HCT116 (cell line): ENCODE results near the gene ARRDC4. TPM values are rescaled to one million over a fixed set of nuclear protein-coding genes. Genes with fewer than 3 reads are reported as not detected.

Experiments
- ATAC-seq: fragments of 200-7000 bp; cut with Tn5 transposase; 2 replicates; pipeline ENCODE4 v1.9.1; 2020; ENCODE audit warnings: mild to moderate bottlenecking, moderate library complexity
- BruUV-seq: library from RNA; stranded (reverse); fragments of 400-500 nt; replicated peaks from 2 replicates; lab custom pipeline; 2021; lab: Mats Ljungman, UMichigan
- CTCF ChIA-PET: fragments of 300-600 bp; sonication (Branson Sonifier 250); formaldehyde crosslinking; loops from one replicate; lab custom pipeline; 2021; ENCODE audit warnings: antibody characterized with exemption; lab: Charles Lee
- POLR2A ChIA-PET: fragments of 300-600, 350-600 bp; sonication (Branson Sonifier 250); formaldehyde crosslinking; loops from one replicate; lab custom pipeline; 2021; ENCODE audit warnings: antibody characterized with exemption; lab: Charles Lee
- RAD21 ChIA-PET, 2 experiments: fragments of 300-600 bp; sonication (Branson Sonifier 250); formaldehyde crosslinking; loops; one replicate each; lab custom pipeline; 2023; ENCODE audit warnings: low total read pairs in 2 of 2; ENCODE audit not compliant: uncharacterized antibody in 2 of 2, unreplicated experiment in 2 of 2, low non-redundant PET in 1 of 2; lab: Charles Lee
- DNase-seq: peaks from one replicate; pipeline ENCODE4 v3.0.0-alpha.2; 2010; ENCODE audit warnings: low read depth, low spot score
- H2AFZ ChIP-seq: fragments of 200-600 bp; shearing (Covaris generic), sonication (generic); 2 replicates; pipeline ENCODE4 v1.6.1; 2017; ENCODE audit warnings: low read depth, mixed run types, mixed read lengths, antibody characterized with exemption, low read length; ENCODE audit not compliant: poor library complexity, severe bottlenecking
- H3K27ac ChIP-seq: 2 replicates; pipeline ENCODE4 v1.5.1; 2012; ENCODE audit warnings: low read depth, low read length
- H3K27me3 ChIP-seq: fragments of 200-600 bp; sonication (generic); 2 replicates; pipeline ENCODE4 v1.6.1; 2016; ENCODE audit warnings: mixed run types, low read length, mixed read lengths; ENCODE audit not compliant: insufficient read depth
- H3K36me3 ChIP-seq, 2 experiments: fragments of 200-500 bp in 1 of 2; fragments of 200-600 bp in 1 of 2; sonication (Bioruptor generic) in 1 of 2; sonication (generic) in 1 of 2; 2 replicates each; pipeline versions ENCODE4 v1.5.1 to v1.6.1; 2014 to 2016; ENCODE audit warnings: low read length in 2 of 2, inconsistent platforms in 1 of 2, mixed read lengths in 1 of 2, mixed run types in 1 of 2; ENCODE audit not compliant: insufficient read depth in 2 of 2, control insufficient read depth in 1 of 2
- H3K4me1 ChIP-seq, 2 experiments: fragments of 200-600 bp in 1 of 2; sonication (generic) in 1 of 2; 2 replicates each; pipeline versions ENCODE4 v1.5.1 to v1.6.1; 2012 to 2017; ENCODE audit warnings: low read length in 2 of 2, inconsistent platforms in 1 of 2, mild to moderate bottlenecking in 1 of 2, mixed read lengths in 1 of 2, mixed run types in 1 of 2, moderate library complexity in 1 of 2; ENCODE audit not compliant: insufficient read depth in 2 of 2, control insufficient read depth in 1 of 2
- H3K4me2 ChIP-seq: fragments of 200-600 bp; sonication (generic); 2 replicates; pipeline ENCODE4 v1.6.1; 2017; ENCODE audit warnings: mixed run types, low read length, mixed read lengths
- H3K4me3 ChIP-seq, 2 experiments: fragments of 200-600 bp in 1 of 2; sonication (generic) in 1 of 2; replicated peaks in 1 of 2; 2 replicates each; pipeline ENCODE4 v1.5.1; 2011 to 2016; ENCODE audit warnings: low read length in 2 of 2, control low read depth in 1 of 2, low read depth in 1 of 2, mild to moderate bottlenecking in 1 of 2, mixed read lengths in 1 of 2, mixed run types in 1 of 2
- H3K79me2 ChIP-seq: fragments of 200-600 bp; sonication (generic); 2 replicates; pipeline ENCODE4 v1.6.1; 2017; ENCODE audit warnings: mild to moderate bottlenecking, mixed run types, low read length, moderate library complexity, mixed read lengths; ENCODE audit not compliant: insufficient read depth
- H3K9ac ChIP-seq: fragments of 200-600 bp; sonication (generic); 2 replicates; pipeline ENCODE4 v1.6.1; 2016; ENCODE audit warnings: low read length, mixed read lengths
- H3K9me2 ChIP-seq: fragments of 200-600 bp; sonication (generic), shearing (Covaris generic); 2 replicates; pipeline ENCODE4 v1.6.1; 2017; ENCODE audit warnings: mixed run types, mild to moderate bottlenecking, moderate library complexity; ENCODE audit not compliant: insufficient read depth
- H3K9me3 ChIP-seq, 2 experiments: fragments of 200-500 bp in 1 of 2; fragments of 200-600 bp in 1 of 2; sonication (Bioruptor generic) in 1 of 2; sonication (generic) in 1 of 2; 2 replicates each; pipeline ENCODE4 v1.6.1; 2014 to 2017; ENCODE audit warnings: low read length in 2 of 2, mixed read lengths in 2 of 2, inconsistent platforms in 1 of 2, low read depth in 1 of 2, mild to moderate bottlenecking in 1 of 2, mixed run types in 1 of 2, moderate library complexity in 1 of 2; ENCODE audit not compliant: control insufficient read depth in 1 of 2, insufficient read depth in 1 of 2
- H4K20me1 ChIP-seq: fragments of 200-600 bp; sonication (generic), shearing (Covaris generic); 2 replicates; pipeline ENCODE4 v1.6.1; 2017; ENCODE audit warnings: mixed run types, mild to moderate bottlenecking, moderate library complexity; ENCODE audit not compliant: insufficient read depth
- EZH2 ChIP-seq: fragments of 200-600 bp; sonication (generic); IDR thresholded peaks from 2 replicates; pipeline ENCODE4 v1.6.1; 2017; ENCODE audit warnings: antibody characterized with exemption, mixed run types
- EZH2phosphoT487 ChIP-seq: fragments of 200-600 bp; IDR thresholded peaks from 2 replicates; pipeline ENCODE4 v1.6.1; 2018; ENCODE audit warnings: antibody characterized with exemption, borderline replicate concordance
- intact Hi-C: fragments of 100-400 bp; cut with micrococcal nuclease; formaldehyde crosslinking; loops from 2 replicates; pipeline ENCODE4 v1.10.0; 2022
- total RNA-seq: library from RNA; stranded (reverse); gene quantifications from one replicate; pipeline ENCODE4 v1.2.1, GENCODE V29; 2021; ENCODE audit not compliant: unreplicated experiment

ARRDC4 gene
- total RNA-seq, 1 experiment from 2014 or later, result 19.6 TPM

DNA sequence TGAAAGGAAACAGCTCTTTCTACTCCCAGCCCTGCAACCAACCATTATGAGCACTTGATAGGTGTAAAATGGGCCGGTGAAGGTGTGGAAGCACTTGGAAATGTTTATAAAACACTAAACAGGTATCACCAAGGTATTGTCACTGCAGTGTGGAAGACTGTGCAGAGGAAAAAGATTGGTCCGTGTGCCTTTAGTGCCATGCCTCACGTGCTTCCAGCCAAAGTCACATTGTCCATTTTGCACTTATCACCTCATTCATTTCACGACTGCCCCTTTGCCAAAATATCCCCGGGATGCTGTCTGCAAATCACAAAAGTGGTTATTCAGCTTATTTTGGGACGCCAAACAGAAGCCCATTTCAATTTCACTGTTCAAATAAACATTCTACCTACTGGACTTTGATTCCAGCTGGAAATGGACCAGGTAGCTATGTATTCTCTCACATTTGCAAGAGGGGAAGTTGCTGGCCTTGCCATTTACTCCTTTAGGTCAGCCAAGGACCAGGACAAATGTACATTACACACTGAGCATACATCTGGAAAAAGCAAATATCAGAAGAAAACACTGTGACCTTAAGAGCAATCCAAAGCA, 58.4 kb downstream of the ARRDC4 start:
- H3K27me3 ChIP-seq, result peaks cover 37% of the 10 kb centered on the region
- no TSS peak for BruUV-seq
- no peak overlapping the region for H3K4me2 ChIP-seq
- CTCF ChIA-PET, result no interaction called here
- ATAC-seq (no peak), DNase-seq (no peak)
- no peaks in the 10 kb centered on the region for H3K36me3 ChIP-seq
- no peaks in the 10 kb centered on the region for H3K79me2 ChIP-seq
- no peak overlapping the region for H3K9ac ChIP-seq
- H3K9me2 ChIP-seq, result no peaks in the 10 kb centered on the region
- no peak for TF ChIP-seq EZH2phosphoT487
- TF ChIP-seq EZH2, result no peak
- TF ChIP-seq, all 23 proteins: peak for 0
- ChIA-PET RAD21 (no interaction called here), POLR2A (no interaction called here)
- Histone ChIP-seq H4K20me1 (no peaks in the 10 kb centered on the region), H3K27ac (no peak overlapping the region), H3K4me3 (no peak overlapping the region), H3K4me1 (no peaks in the 10 kb centered on the region), H2AFZ (no peak overlapping the region), H3K9me3 (no peaks in the 10 kb centered on the region)
- intact Hi-C loops, result no loop called here
